Activated naive CD4-positive, alpha-beta T cell treated with anti-CD3 and anti-CD28 coated beads, Interleukin-2, amount 10 ng/mL, durations not matched to agents 7 days and 5 days (primary cell): ENCODE measurements around the gene ZMYND12.

Experiments
- CTCF ChIA-PET: fragments of 350-600 bp; sonication (Branson Sonifier 250); formaldehyde crosslinking; loops from one replicate; lab custom pipeline; 2021; ENCODE audit warnings: antibody characterized with exemption; lab: Charles Lee
- DNase-seq: peaks from one replicate; pipeline ENCODE4 v3.0.0-alpha.2; 2020
- H3K27ac Mint-ChIP-seq: one replicate; pipeline ENCODE4 v1.8.0; 2021; ENCODE audit warnings: mild to moderate bottlenecking, moderate library complexity, mixed read lengths
- H3K27me3 Mint-ChIP-seq: one replicate; pipeline ENCODE4 v1.8.0; 2021; ENCODE audit warnings: mild to moderate bottlenecking, mixed read lengths
- H3K36me3 Mint-ChIP-seq: one replicate; pipeline ENCODE4 v1.8.0; 2021; ENCODE audit warnings: mixed read lengths
- H3K4me1 Mint-ChIP-seq: one replicate; pipeline ENCODE4 v1.8.0; 2021; ENCODE audit warnings: mixed read lengths
- H3K4me3 Mint-ChIP-seq: one replicate; pipeline ENCODE4 v1.8.0; 2021; ENCODE audit warnings: mild to moderate bottlenecking, moderate library complexity, mixed read lengths
- H3K9me3 Mint-ChIP-seq: one replicate; pipeline ENCODE4 v1.8.0; 2021; ENCODE audit warnings: mixed read lengths

The ZMYND12 gene

DNA sequence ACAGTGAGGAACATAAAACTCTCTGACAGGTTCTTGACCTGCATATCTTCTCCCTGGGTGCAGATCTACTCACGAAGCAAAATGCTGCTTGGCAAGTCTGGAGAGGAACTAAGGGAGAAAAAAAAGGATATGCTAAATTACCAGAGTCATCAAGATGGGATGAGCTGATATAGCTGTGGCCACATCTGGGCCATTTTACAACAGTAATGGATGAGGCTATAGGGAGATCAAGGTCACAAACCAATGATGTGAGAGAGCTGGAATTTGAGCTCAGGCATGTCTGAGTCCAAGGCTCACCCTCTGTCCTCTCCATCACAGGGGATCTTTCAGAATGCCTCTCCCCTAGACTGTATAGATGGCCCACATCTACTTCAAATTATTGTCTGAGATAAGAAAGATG lies 26.2 kb downstream of the ZMYND12 start:
- no peak for DNase-seq
- Mint-ChIP-seq H3K27me3 (no peaks in the 10 kb centered on the region), H3K36me3 (no peaks in the 10 kb centered on the region), H3K9me3 (no peaks in the 10 kb centered on the region), H3K27ac (no peak overlapping the region), H3K4me1 (no peaks in the 10 kb centered on the region), H3K4me3 (no peak overlapping the region)
- CTCF ChIA-PET, result no interaction called here

DNA sequence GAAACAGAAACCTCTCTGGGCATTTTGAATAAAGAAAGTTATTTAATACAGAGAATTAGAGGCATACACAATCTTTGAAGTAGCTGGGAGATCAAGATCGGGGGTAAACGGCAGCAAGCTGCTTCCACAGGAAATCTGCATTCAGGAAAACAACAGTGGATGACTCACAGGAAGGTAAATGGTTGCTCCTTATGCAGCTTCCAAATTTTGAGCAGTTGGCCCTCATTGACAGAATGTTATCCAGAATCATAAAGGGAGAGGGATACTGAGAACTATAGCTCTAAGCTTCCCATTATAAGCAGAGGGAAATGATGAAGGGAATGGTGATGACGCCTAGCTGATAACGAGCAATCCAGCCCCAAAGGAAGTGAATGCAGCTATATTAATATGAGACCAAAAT lies 28.6 kb downstream of the ZMYND12 start:
- no peak for DNase-seq
- CTCF ChIA-PET, result no interaction called here
- Mint-ChIP-seq H3K27ac (no peak overlapping the region), H3K36me3 (no peaks in the 10 kb centered on the region), H3K9me3 (no peaks in the 10 kb centered on the region), H3K4me1 (no peaks in the 10 kb centered on the region), H3K27me3 (peaks cover 5% of the 10 kb centered on the region), H3K4me3 (no peak overlapping the region)

DNA sequence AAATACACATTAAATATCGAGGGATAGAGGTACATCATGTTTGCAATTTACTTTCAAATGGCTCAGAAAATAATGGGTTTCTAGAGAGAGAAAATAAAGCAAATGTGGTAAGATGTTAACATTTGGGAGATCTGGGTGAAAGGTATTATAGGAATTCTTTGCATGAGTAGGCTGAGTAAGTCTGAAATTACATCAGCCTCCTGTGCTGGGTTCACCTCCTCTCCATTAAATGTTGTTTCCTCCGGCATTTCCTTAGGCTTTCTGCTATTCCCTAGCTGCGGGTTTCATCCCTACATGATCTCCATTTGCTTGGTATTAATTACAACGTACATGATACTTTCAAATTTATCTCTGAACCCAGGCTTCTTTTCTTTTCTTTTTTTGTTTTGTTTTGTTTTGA lies 31.6 kb downstream of the ZMYND12 start:
- CTCF ChIA-PET, result no interaction called here
- Mint-ChIP-seq H3K27me3 (peaks cover 10% of the 10 kb centered on the region), H3K9me3 (no peaks in the 10 kb centered on the region), H3K4me3 (no peak overlapping the region), H3K4me1 (no peaks in the 10 kb centered on the region), H3K36me3 (no peaks in the 10 kb centered on the region), H3K27ac (no peak overlapping the region)
- no peak for DNase-seq

DNA sequence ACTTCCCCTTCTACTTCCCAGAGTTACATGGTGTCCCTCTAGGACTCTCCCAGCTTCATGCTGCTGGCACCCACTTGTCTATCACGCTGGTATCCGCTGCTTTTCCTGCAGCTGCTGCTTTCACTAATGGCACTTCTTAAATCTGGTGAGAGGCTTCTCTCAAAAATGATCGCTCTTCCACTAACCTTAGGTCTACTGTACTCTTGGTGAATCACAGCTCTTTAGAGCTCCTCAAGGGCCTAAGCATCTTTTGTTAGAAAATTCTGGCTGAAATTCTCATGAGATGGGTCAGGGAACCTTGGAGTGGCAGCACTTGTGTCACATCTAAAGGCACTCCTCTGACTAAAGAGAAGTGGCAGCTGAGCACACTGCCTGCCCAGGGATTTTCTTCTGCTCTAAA lies 32.1 kb downstream of the ZMYND12 start:
- Mint-ChIP-seq H3K4me3 (no peak overlapping the region), H3K27ac (no peak overlapping the region), H3K9me3 (no peaks in the 10 kb centered on the region), H3K36me3 (no peaks in the 10 kb centered on the region), H3K4me1 (no peaks in the 10 kb centered on the region), H3K27me3 (peaks cover 10% of the 10 kb centered on the region)
- DNase-seq, result no peak
- CTCF ChIA-PET, result no interaction called here

DNA sequence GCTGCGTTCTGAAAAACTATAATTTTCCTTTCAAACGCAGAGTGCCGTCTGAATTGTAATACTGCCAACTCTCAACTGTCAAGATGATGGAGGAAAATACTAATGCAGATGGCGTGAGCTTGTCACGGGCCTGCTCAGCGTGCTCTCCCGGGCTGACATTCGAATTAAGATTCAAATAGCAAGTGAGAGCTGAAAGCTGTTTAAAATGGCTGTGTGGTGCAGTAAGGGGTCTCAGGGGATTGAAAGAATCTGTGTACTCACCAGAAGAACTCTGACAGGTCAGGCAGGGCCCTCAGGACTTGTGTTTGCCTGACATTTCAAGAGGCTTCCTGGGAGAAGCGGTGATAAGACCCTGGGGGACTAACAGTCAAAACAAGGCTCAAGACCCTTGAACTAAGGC lies 33.1 kb downstream of the ZMYND12 start:
- Mint-ChIP-seq H3K27ac (no peak overlapping the region), H3K36me3 (no peaks in the 10 kb centered on the region), H3K27me3 (peaks cover 10% of the 10 kb centered on the region), H3K9me3 (no peaks in the 10 kb centered on the region), H3K4me3 (no peak overlapping the region), H3K4me1 (no peaks in the 10 kb centered on the region)
- no peak for DNase-seq
- CTCF ChIA-PET, result no interaction called here

DNA sequence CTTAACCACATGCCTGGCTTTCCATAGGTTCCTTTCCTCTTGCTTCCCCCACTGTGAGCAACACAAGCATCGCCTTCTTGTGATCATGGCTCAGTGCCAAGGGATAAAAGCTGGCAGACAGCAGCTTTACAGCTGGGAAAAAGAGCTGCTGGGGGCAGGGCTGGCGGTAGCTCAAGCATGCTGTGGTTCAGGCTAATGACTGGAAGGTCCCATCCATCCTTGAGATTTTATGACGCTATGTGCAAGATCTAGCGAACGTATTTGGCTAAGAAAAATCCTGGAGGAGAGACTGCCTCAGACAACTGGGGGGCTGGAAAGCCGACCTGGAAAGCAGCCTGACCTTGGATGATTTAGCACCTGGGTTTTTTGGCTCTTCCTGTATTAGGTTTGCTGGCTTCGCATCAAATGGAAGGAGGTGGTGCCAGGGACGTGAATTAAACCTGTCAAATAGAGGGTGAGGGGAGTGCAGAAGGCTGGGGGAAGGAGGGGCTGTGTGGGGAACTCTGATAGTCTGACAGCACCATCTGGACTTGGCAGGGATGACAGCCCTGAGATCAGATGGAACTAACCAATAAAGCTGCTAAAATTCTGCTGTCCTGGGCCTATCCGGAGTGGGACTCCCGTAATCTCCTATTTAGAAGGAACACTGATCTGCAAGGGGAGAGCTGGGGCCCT lies 34.8 kb downstream of the ZMYND12 start:
- H3K4me3 Mint-ChIP-seq, result no peak overlapping the region
- H3K27ac Mint-ChIP-seq, result no peak overlapping the region
- H3K27me3 Mint-ChIP-seq, result peaks cover 10% of the 10 kb centered on the region
- H3K36me3 Mint-ChIP-seq, result no peaks in the 10 kb centered on the region
- no peak for DNase-seq
- no peaks in the 10 kb centered on the region for H3K9me3 Mint-ChIP-seq
- CTCF ChIA-PET, result no interaction called here
- H3K4me1 Mint-ChIP-seq, result no peaks in the 10 kb centered on the region

DNA sequence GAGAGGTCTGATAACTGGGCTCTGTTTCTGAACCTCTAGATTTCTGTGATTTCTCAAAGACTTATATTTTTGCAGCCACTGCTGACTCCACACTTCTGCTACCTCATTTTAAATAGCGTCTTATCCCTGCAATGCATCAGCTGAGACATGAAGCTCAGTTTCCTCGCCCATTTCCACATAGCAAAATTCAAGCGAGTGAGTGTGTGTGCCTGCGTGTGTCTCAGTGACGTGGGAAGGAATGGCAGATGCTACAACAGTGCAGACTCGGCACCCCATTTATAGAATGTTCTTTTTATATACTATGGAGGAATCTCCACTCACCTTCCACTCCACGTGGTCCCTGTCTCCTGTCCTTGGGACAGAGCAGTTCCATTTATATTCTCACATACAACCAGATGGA lies 35.7 kb downstream of the ZMYND12 start:
- H3K4me1 Mint-ChIP-seq, result no peaks in the 10 kb centered on the region
- H3K27me3 Mint-ChIP-seq, result peaks cover 10% of the 10 kb centered on the region
- no peaks in the 10 kb centered on the region for H3K9me3 Mint-ChIP-seq
- H3K4me3 Mint-ChIP-seq, result no peak overlapping the region
- CTCF ChIA-PET, result no interaction called here
- no peak for DNase-seq
- H3K27ac Mint-ChIP-seq, result no peak overlapping the region
- H3K36me3 Mint-ChIP-seq, result no peaks in the 10 kb centered on the region

DNA sequence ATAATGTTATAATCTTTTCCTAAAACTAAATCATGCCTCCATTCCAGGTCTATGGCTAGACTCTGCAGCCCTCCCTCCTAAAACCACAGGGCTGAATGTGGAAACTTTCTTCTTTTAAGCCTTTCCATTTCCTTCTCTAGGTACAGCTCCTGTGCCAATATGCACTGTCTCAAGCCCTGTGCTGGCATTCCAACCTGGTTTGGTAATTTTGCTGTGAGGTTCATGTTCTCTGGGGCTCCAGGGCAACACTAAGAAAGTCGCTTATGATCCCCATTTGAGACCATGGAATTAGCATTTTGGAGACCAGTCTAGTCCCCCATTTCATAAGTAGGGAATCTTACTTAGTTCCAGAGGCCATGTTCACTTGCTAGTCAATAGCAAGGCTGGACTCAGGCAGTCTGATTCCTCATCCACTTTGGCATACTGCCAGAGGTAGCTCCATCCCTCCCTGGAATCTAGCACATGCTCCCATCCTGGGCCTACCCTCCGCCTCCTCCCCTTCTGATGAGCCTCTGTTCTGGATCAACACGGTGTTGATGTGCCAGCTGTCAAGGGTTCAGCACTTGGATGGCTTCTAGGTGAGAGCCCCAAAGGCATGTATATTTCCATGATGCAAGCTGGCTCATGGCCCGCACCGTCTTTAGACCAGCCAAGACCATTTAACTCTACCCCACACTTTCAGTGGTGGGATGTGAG lies 36.5 kb downstream of the ZMYND12 start:
- Mint-ChIP-seq H3K36me3 (no peaks in the 10 kb centered on the region), H3K9me3 (no peaks in the 10 kb centered on the region), H3K4me1 (no peaks in the 10 kb centered on the region), H3K4me3 (no peak overlapping the region), H3K27ac (no peak overlapping the region), H3K27me3 (peaks cover 10% of the 10 kb centered on the region)
- DNase-seq, result no peak
- CTCF ChIA-PET, result no interaction called here

DNA sequence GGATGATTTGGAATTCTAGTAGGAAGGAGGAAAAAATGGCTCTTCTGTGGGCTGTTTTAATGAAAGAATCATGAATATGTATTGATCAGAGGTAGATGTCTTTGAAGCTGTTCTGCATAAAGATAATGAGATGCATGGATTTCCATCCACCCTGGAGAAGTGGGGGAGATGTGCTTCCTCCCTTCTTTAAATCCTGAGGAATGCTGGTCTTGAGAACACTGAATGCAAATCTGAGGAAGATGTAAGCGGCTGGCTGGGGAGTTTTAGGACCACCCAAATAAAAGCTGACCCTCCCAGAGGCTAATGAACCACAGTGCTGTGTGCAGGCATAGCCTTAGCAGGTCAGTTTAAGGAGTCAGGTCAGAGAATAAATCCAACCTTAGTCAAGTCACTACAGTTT lies 37.3 kb downstream of the ZMYND12 start:
- H3K4me1 Mint-ChIP-seq, result no peaks in the 10 kb centered on the region
- CTCF ChIA-PET, result no interaction called here
- H3K9me3 Mint-ChIP-seq, result no peaks in the 10 kb centered on the region
- DNase-seq, result no peak
- H3K4me3 Mint-ChIP-seq, result no peak overlapping the region
- no peak overlapping the region for H3K27ac Mint-ChIP-seq
- H3K36me3 Mint-ChIP-seq, result no peaks in the 10 kb centered on the region
- H3K27me3 Mint-ChIP-seq, result peaks cover 6% of the 10 kb centered on the region

DNA sequence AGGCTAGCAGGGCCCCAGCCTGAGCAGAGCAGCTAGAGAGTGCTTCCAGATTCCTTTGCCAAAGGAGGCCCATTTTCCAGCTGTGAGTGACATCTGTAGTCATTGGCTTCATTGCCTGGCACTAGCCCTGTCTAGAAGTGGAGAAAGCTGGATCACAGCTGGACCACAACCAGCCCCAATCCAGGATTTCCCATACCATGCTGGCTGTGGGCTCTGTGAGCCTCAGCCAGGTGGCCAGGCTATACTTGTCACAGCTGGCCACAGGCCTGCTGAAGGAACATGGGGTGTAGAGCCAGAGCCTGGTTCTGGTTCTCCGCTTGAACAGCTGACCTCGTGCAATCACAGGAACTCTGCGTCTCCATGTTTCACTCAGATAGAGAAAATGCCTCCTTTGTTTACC lies 38.7 kb downstream of the ZMYND12 start:
- CTCF ChIA-PET, result no interaction called here
- Mint-ChIP-seq H3K36me3 (no peaks in the 10 kb centered on the region), H3K27ac (no peak overlapping the region), H3K9me3 (no peaks in the 10 kb centered on the region), H3K4me1 (no peaks in the 10 kb centered on the region), H3K4me3 (no peak overlapping the region), H3K27me3 (peaks cover 5% of the 10 kb centered on the region)
- no peak for DNase-seq

DNA sequence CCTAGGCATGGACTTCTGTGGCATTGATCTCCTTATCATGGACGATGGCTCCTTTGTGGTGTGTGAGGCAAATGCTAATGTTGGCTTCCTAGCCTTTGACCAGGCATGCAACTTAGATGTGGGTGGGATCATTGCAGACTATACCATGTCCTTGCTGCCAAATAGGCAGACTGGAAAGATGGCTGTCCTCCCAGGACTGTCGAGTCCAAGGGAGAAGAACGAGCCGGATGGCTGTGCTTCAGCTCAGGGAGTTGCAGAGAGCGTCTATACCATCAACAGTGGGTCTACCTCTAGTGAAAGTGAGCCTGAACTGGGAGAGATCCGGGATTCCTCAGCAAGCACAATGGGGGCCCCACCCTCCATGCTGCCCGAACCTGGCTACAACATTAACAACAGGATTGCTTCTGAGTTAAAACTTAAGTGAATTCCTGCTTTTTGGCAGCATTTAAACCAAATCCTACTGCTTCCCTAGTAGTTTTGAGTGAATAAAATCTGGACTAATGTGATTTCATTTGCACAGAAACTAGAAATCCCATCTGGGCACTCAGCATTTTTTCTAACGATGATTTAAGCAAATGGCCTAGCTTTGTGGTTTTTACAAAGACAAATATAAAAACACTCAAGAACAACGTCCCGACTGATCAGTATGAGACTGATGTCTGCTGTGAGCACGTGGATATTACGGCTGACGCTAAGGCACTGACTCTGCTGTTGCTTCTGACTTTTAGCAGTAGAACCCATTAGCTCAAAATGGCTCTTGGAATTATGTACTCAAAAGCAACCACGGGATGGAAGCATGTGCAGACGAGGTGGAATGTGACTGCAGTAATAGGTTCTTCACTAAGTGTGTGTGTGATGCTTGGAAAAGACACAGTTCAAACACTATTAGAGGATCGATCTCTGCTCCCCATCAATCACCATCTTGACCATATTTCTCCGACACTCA lies 41.0 kb downstream of the ZMYND12 start:
- no peak overlapping the region for H3K4me3 Mint-ChIP-seq
- H3K27ac Mint-ChIP-seq, result no peak overlapping the region
- no peaks in the 10 kb centered on the region for H3K9me3 Mint-ChIP-seq
- H3K36me3 Mint-ChIP-seq, result no peaks in the 10 kb centered on the region
- CTCF ChIA-PET, result no interaction called here
- no peaks in the 10 kb centered on the region for H3K4me1 Mint-ChIP-seq
- H3K27me3 Mint-ChIP-seq, result no peaks in the 10 kb centered on the region
- no peak for DNase-seq

DNA sequence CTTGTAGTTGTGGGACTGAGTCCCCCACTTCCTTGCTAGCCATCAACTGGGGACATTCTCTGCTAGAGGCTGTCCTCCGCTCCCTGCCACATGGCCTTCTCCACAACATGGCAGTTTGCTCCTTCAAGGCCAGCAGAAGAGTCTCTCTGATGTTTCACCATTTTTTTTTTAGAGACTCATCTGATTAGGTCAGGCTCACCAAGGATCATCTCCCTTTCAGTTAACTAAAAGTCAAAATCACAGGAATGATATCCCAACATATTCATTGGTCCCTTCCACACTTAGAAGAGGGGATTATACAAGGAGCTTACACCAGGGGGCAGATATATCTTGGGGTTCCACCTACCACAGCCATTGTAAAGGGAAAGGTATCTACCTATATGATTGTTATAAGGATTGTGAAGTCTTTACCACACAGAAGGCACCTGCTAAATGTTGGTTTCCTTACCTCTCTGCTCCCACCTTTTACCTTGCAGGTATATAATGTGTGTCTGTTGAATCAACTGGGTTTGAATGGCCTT lies 51.9 kb downstream of the ZMYND12 start:
- Mint-ChIP-seq H3K36me3 (no peaks in the 10 kb centered on the region), H3K27me3 (peaks cover 6% of the 10 kb centered on the region), H3K9me3 (no peaks in the 10 kb centered on the region), H3K27ac (no peak overlapping the region), H3K4me3 (no peak overlapping the region), H3K4me1 (no peaks in the 10 kb centered on the region)
- CTCF ChIA-PET, result interaction anchor here (0.7 kb wide), 1 partner anchor 12 kb away, joined by 3 read pairs; no protein-coding TSS in a partner anchor
- DNase-seq, result no peak

DNA sequence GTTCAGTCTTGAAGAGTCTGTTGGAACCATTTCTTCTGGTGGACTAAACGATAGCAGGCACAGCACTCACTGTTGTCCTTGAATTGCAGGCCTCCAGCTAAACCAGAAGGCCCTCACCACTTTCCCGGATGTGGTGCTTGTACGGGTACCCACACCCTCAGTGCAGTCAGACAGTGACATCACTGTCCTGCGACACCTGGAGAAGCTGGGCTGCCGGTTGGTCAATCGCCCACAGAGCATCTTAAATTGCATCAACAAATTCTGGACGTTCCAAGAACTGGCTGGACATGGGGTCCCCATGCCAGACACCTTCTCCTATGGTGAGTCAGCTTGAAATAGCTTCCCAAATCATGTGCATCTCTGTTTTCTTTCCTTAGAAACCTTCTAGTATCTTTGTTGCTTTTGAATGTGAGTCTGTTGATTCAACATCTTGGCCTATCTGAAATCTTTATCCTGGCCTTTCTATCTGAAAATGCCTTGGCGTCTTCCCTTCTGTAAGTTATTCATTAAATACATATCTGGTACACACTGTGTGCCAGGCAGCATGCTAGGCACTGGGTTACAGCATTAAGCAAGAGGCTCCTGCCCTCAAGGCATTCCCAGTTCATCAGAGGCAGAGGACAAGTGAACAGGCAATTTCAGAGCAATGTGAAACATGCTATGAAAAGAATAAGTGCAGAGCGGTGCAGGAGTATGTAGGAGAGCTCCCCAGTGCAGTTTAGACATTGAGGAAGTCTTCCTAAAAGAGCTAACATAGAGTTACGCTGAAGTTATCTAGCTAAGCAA lies 56.3 kb downstream of the ZMYND12 start:
- Mint-ChIP-seq H3K4me1 (no peaks in the 10 kb centered on the region), H3K9me3 (no peaks in the 10 kb centered on the region), H3K36me3 (no peaks in the 10 kb centered on the region), H3K4me3 (no peak overlapping the region), H3K27ac (no peak overlapping the region), H3K27me3 (no peaks in the 10 kb centered on the region)
- DNase-seq, result no peak
- CTCF ChIA-PET, result no interaction called here
